GM12874 (cell line): ENCODE measurements around the gene MEAK7.

Source experiments
- CTCF ChIP-seq: IDR thresholded peaks from 2 replicates; pipeline ENCODE4 v1.5.1; 2011; ENCODE audit warnings: low read depth, mild to moderate bottlenecking, control low read depth, low read length, moderate library complexity; ENCODE audit not compliant: insufficient read depth

MEAK7 gene

DNA sequence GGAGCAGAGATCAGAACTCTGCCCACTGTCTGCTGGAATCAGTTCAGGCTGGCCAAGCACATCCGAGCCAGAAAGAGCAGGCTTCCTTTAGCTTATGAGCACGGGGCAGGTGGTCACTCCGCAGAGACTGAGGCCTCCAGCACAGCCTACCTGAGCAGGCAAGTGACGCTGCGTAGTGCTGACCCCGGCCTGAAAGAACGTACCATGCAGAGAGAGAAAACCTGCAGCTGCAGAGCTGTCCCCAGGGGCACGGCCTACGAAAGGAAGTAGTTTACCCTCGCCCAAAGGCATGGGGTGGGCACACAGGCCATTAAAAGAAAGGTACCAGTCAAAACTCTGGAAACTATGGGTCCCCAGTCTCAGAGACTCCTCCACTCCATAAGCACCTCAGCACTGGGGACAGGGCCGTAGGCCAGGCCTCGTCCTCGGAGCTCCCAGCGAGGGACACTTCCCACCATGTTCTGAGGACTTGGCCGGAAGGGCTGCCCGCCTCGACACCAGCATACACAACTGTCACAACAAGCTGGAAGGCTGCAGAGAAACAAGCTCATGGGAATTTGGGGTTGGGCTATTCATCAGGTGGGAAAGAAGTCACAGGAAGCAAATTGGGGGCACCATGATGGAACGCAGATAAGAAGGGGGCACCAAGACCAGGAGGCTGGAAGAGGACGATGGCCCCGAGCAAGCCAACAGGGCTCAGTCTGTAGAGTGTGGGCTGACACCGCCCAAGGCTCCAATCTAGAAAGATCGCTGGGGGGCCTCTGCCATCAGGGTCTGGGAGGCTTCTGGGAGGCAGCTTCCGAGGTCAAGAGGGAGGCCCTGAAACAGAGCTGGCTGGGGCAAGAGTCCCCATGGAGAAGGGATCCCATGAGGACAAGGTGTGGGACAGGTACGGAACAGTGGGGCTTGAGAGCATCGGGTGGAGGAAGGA is 21.2 kb downstream of the MEAK7 start:
- TF ChIP-seq CTCF = no peak

DNA sequence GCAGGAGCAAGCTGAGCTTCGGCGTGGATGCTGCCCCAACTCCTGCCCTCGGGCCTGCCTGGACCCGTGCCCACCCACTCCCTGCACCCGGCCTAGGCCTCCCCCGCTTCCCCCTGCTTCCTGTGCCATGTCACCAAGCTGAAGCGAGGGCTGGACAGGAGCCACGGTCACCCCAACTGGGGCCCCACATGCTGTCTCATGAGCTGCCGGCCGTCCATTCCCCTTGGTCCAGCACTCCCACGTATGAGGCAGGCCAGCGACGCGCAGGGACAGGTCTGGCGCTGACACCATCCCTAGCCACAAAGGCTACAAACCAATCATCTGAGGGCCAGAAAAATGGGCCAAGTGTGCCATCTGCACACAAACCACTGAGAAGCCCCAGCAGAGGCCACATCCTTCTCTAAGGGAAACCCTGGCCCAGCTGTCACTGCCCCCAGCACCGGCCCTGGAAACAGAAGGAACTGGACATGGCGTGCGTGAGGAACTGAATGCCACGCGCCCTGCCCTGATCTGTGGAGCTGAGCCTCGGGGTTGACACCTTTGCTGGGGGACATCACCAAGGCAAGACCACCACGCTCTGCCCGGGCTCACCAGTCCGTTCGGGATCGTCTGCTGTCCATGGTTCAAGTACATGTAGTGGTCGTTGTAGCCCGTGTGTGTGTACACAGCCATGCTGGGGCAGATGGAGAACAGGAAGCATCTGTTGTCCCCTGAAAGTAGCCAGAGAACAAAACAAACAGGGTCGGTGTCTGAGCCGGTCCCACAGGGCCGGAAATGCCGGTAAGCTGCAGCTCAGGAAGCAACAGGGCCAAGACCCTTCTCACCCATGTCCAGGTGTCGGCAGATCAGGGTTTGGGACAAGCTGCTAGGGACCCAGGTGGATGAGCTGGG is 22.2 kb downstream of the MEAK7 start:
- no peak for TF ChIP-seq CTCF

- TF ChIP-seq CTCF = no peak
These were observed 23.3 kb downstream of the MEAK7 start for GRCh38 chr16:84481051-84481735.

DNA sequence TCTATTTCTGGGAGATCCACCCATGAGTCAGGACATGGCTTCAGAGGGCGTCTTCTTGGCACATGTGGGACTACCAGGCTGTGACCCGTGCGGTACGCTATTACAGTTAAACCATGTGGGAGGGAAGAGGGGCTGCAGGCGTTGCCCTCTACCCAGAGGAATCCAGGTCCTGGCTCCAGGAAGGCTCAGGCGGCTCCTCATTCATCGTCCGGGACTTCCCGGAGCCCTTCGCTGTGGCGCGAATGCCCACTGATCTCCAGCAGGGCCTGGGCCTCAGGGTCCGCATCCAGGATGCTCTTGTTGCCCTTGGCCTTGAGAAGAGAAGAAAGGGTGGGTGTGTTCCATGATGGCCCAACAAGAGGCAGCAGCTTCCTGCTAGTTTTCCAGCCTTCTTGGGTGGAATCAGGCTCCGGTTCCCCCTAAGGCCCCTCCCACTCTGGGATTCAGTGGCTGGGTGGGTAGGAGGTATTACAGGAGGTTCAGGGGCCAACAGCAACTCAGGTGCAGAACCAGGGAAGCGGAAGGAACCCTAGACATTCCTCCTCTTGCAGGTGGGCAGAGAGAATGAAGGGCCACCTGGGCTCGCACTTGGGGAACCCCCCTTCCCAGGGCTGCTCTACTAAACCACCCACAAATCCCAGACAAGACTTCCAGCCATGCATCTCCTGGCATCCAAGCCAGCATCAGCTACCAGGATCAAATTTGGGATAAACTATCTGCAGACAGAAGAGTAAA is 24.6 kb downstream of the MEAK7 start:
- no peak for TF ChIP-seq CTCF

DNA sequence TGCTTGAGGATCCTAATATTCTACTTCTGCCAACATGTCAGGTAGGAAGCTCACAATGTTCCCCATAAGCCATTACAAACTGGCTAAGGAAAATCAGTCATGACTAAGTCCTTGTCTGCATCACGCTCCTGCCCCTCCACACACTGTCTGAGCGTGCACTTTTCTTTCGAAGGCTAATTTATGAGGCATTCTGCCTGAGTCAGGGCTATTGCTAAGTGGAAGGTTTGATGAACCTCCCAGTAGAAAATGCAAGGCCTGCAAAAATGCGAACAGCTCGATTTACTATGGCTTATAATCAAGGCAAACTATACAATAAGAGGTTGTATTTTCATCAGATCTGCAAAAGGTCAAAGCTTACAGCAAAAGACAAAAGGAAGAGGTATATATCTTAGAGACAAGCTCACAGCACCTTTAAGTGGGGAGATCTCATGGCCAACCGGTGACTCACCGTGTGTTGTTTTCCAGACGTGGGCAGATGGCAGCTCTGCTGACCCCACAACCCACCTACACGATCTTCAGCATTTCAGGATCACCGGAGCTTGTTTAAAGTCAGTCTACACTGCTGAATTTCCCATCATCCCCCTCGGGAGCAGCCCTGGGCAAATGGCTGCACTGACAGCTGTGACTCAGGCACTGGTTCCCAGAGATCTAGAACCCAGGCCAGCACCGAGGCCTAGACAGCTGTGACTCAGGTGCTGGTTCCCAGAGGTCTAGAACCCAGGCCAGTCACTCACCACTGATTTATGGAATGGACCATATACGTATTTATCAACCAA is 26.1 kb downstream of the MEAK7 start:
- TF ChIP-seq CTCF = no peak

GRCh38 chr16:84477661-84478060 is 26.8 kb downstream of the MEAK7 start:
- no peak for TF ChIP-seq CTCF
